Measurements from ENCODE around the gene CFP.
A peak's percentile ranks its signal among the peaks of the same experiment; 100 is the strongest.
"Not testable (repeated sequence)": the region's sequence is repeated elsewhere in the genome, so short reads cannot be mapped to it uniquely, and the experiment has no call there.

Gene CFP

DNA sequence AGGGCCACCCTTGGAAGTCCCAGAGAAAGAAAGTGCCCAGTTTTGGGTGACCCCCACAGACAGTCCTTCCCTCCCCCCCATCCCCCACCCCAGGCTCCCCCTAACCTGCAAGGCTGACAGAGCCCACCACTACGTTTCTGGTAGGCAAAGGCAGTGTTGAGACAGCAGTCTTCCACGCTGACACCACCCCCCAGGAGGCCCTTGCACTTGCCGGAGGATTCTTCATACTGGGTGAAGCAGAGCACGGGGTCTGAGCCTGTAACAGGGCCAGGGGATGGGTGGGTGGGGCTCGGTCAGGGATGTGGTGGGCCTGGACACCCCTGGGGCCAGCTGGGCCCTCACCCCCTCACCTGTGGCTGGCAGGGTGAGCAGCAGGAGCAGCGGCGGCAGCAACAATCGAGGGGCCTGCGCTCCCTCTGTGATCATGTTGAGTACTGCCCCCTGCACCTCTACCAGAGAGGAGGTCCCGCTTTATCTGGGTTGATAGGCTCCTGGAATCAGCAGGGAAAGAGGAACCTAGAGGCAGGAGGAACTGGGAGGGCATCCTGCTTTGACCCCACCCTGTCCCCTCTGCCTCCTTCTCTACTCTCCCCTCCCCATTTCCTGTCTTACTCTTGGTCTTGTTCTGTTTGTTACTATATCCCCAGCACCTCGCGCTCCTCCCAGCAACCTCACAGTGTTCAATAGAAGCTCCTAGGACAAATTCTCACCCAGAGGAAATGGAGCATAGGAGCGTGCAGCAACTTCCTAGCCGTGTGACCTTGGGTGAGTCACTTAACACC is at the start of gene CFP:
Gene CFP (minus strand): TSS at position 512 of the 782 bp plus-strand sequence. CDS start 86 bp downstream, at position 426.
- DNase-seq: no peak

- DNase-seq: not testable (repeated sequence)
These were observed 46.5 kb upstream of the CFP start for GRCh38 chrX:47675959-47676859.

GRCh38 chrX:47674776-47675175 is 45.0 kb upstream of the CFP start:
- DNase-seq: no peak

DNA sequence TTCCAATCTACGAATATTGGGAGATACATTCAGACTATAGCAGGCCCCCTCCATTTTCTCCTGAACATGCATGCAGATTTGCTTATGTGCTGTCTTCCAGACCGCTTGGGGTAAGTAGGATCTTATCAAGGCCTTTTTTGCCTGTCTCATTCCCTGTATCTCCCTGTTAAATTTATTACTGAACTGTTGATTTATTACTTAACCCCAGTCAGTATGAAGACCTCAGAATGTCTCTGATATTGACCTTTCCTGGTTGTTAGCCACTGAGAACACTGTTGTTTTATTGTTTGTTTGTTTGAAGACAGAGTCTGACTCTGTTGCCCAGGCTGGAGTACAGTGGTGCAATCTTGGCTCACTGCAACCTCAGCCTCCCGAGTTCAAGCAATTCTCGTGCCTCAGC is 36.1 kb upstream of the CFP start:
- DNase-seq: not testable (repeated sequence)

DNA sequence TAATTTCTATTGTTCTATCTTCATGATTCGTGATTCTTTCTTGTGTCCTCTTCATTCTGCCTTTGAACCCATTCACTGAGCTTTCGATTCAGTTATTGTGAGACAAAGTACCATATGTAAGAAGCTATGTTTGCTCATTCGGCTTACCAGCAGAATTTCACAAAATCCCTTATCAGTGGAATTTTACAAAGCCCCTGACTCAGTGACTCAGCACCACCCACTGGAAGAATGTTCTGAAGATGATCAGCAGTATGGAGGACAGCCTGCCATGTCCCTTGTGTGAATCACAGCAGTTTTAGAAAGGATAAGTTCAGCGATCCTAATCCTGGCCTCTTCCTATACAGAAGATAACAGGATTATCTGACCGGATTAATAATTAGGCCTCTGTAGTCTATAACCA is 35.0 kb upstream of the CFP start:
- no peak for DNase-seq

DNA sequence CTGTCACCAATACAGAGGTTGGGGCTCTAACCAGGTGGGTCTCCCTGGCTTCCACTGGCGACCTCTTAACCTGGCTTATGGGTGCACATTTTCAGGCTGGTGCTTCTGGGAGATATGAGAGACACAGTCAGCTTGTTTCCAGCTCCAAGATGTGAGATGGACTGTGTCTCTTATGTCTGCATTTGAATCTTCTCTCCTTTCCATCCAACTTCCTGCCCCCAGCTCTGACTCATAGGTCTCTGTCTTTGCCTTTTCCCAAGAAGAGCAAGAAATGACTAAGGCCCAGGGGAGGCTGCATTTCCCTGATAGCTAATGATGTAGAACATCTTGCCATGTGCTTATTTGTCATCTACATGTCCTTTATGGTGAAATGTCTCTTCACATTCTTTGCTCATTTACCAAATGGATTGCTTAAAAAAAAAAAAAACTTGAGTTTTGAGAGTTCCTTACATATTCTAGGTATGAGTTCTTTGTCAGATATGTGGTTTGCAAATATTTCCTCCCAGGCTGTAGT is 32.5 kb upstream of the CFP start:
- DNase-seq: no peak

GRCh38 chrX:47661539-47661938 is 31.8 kb upstream of the CFP start:
- DNase-seq: no peak

- DNase-seq: no peak
These were observed 29.6 kb upstream of the CFP start for GRCh38 chrX:47659421-47659726.

GRCh38 chrX:47658684-47659420 is 29.1 kb upstream of the CFP start, which contains the start of gene UXT:
TSS of gene UXT (minus strand) at chrX:47659180. CDS start at chrX:47658927, 253 bp downstream.
- peak; percentile 96 for DNase-seq

- DNase-seq: no peak
These were observed 28.6 kb upstream of the CFP start for GRCh38 chrX:47658301-47658683.

GRCh38 chrX:47651043-47651905 is 21.5 kb upstream of the CFP start:
- no peak for DNase-seq

GRCh38 chrX:47650164-47651042 is 20.7 kb upstream of the CFP start, which contains the start of gene ELK1:
TSS of gene ELK1 (minus strand) at chrX:47650563. CDS start at chrX:47641441, 9,122 bp downstream.
- peak; percentile 98 for DNase-seq

- no peak for DNase-seq
These were observed 20.0 kb upstream of the CFP start for GRCh38 chrX:47649781-47650163.

DNA sequence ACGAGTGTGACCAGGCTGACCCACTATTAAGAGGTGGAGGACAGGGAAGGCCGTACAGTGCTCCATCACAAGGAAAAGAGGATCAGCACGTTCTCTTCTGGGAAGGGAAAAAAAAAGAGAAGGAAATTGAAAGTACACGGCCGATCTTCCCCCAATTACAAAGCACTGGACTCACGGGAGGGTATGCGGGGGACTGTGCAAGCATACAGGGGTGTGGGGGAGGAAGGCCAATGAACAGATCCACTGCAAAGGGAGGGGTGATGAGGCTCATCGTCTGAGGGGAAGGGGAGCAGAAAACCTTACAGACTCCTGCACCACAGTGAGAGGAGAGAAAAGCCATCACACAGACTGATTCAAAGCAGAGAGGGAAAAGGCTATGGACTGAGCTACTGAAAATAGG is 19.5 kb upstream of the CFP start:
- no peak for DNase-seq

GRCh38 chrX:47648376-47648775 is 18.6 kb upstream of the CFP start:
- no peak for DNase-seq

DNA sequence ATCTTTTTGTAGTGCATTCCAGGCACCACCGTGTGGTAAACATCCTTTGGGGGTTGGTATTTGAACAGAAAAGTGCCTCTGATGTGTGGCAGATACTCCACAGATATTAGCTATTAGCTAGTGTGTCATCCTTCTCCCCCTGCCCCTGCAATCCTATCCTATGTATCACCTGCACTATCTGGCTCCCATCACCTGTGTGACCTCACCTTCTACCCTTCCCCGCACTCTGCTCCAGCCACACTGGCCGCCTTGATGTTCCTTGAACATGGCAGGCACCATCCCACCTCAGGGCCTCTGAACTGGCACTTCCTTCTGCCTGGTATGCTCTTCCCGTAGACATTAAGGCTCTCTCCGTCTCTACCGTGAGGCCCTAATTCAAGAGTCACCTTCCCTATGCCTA is 16.9 kb upstream of the CFP start:
- DNase-seq: no peak

GRCh38 chrX:47645530-47645929 is 15.8 kb upstream of the CFP start:
- DNase-seq: no peak

DNA sequence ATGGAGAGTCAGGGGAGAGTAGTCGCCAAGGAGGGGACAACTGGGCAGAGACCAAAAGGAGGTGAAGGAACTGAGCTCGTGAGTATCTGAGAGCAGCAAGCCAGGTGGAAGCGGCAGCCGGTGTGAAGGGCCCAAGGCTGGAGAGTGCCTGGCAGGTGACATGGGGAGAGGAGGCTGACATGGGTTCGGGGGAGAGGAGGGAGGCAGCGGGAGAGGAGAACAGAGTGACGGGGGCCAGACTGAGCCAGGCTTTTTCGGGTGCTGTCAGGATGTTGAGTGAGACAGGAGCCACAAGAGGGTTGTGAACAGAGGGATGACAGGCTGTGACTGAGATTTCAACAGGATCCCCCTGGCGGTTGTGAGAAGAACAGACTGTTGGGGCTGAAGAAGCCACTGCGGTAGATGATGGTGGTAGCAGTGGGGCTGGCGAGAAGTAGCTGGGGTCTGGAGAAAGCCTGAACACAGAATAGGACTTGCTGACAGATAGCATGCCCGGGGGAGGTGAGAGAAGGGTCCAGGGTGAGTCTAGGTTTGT is 14.9 kb upstream of the CFP start:
- peak; percentile 8 for DNase-seq

DNA sequence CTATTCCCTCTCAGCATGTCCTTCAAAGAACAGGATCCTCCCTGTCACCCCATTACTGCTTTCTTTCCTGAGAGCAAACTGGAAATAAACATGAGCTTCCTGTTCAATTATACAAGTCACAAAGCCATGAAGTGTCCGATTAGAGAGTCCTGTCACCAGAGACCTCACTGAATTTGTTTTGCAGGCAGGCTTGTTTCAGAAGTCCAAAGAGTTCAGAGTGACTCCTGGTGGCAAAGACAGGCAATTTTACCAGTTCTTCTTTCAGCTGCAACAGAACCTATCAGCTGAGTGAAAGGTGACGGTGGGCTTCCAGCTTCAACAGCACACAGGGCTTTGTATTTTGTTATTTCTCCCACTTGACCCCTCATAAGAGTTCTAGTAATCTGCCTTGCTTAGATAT is 14.2 kb upstream of the CFP start:
- DNase-seq: no peak

- no peak for DNase-seq
These were observed 9.1 kb upstream of the CFP start for GRCh38 chrX:47638816-47639215.
